Measurements from ENCODE around the gene C10orf143. TPM values are rescaled to one million over a fixed set of nuclear protein-coding genes. Genes with fewer than 3 reads are reported as not detected.

C10orf143 gene
- total RNA-seq, 4 donors from 2014 or later: 3.7 to 5.0 (median 4.3) TPM

GRCh38 chr10:130141038-130141437 is 30.4 kb upstream of the C10orf143 start:
- Histone ChIP-seq H3K27me3 (no peaks in the 10 kb centered on the region), H3K4me3 (no peak overlapping the region), H3K36me3 (peaks cover 5 to 20% (median 12%) of the 10 kb centered on the region in 4 donors), H3K27ac (replicated peaks in 1 of 4) (no peak overlapping the region), H3K4me1 (peaks cover 37 to 75% (median 64%) of the 10 kb centered on the region in 4 donors), H3K9me3 (no peaks in the 10 kb centered on the region)
- intact Hi-C loops (cut with DNase I): no loop called here
- no peak for DNase-seq (ENCODE audit: extremely low spot score)
- WGBS: 85% methylated on average over 4 of the region's 4 CpGs
- TF ChIP-seq POLR2A (IDR thresholded peaks at IDR 0.05; ENCODE audit: low read depth) (no peak), CTCF (IDR thresholded peaks at IDR 0.05) (no peak), POLR2AphosphoS5 (IDR thresholded peaks at IDR 0.05) (no peak), EP300 (IDR thresholded peaks at IDR 0.05) (no peak)

GRCh38 chr10:130140425-130140824 is 29.8 kb upstream of the C10orf143 start:
- Histone ChIP-seq H3K36me3 (peaks cover 0 to 14% (median 6%) of the 10 kb centered on the region in 4 donors), H3K9me3 (no peaks in the 10 kb centered on the region), H3K27me3 (no peaks in the 10 kb centered on the region), H3K4me1 (peaks cover 37 to 77% (median 70%) of the 10 kb centered on the region in 4 donors), H3K4me3 (no peak overlapping the region), H3K27ac (replicated peaks in 1 of 4) (no peak overlapping the region)
- 98% methylated on average over 1 of the region's 1 CpG for WGBS
- intact Hi-C loops (cut with DNase I): no loop called here
- DNase-seq (ENCODE audit: extremely low spot score): no peak
- no peak for TF ChIP-seq EP300 (IDR thresholded peaks at IDR 0.05)
- no peak for TF ChIP-seq POLR2AphosphoS5 (IDR thresholded peaks at IDR 0.05)
- no peak for TF ChIP-seq CTCF (IDR thresholded peaks at IDR 0.05)
- TF ChIP-seq POLR2A (IDR thresholded peaks at IDR 0.05; ENCODE audit: low read depth): no peak

GRCh38 chr10:130138479-130138866 is 27.8 kb upstream of the C10orf143 start:
- TF ChIP-seq POLR2AphosphoS5 (IDR thresholded peaks at IDR 0.05): no peak
- no peaks in the 10 kb centered on the region for H3K9me3 ChIP-seq
- peaks cover 0 to 10% (median 5%) of the 10 kb centered on the region in 4 donors for H3K36me3 ChIP-seq
- no peaks in the 10 kb centered on the region for H3K27me3 ChIP-seq
- H3K4me1 ChIP-seq: peaks cover 36 to 74% (median 69%) of the 10 kb centered on the region in 4 donors
- 76% methylated on average over 3 of the region's 3 CpGs for WGBS
- H3K4me3 ChIP-seq: no peak overlapping the region
- no peak overlapping the region for H3K27ac ChIP-seq (replicated peaks in 1 of 4)
- intact Hi-C loops (cut with DNase I): no loop called here
- no peak for DNase-seq (ENCODE audit: extremely low spot score)

GRCh38 chr10:130137659-130138478 is 27.2 kb upstream of the C10orf143 start:
- no peak for DNase-seq (ENCODE audit: extremely low spot score)
- peak overlapping the region; percentile 87 to 100 (median 93) for H3K4me3 ChIP-seq
- H3K27ac ChIP-seq (replicated peaks in 1 of 4): no peak overlapping the region
- intact Hi-C loops (cut with DNase I): loop anchor here (2.0 kb wide), 1 partner anchor 27 kb away; the partner anchor contains the start of gene C10orf143
- H3K9me3 ChIP-seq: no peaks in the 10 kb centered on the region
- peaks cover 30 to 68% (median 66%) of the 10 kb centered on the region in 4 donors for H3K4me1 ChIP-seq
- 89% methylated on average over 28 of the region's 28 CpGs for WGBS
- no peak for TF ChIP-seq POLR2AphosphoS5 (IDR thresholded peaks at IDR 0.05)
- TF ChIP-seq CTCF (IDR thresholded peaks at IDR 0.05): no peak
- TF ChIP-seq POLR2A (IDR thresholded peaks at IDR 0.05; ENCODE audit: low read depth): no peak
- no peak for TF ChIP-seq EP300 (IDR thresholded peaks at IDR 0.05)
- H3K27me3 ChIP-seq: no peaks in the 10 kb centered on the region
- peaks cover 0 to 10% (median 4%) of the 10 kb centered on the region in 4 donors for H3K36me3 ChIP-seq

- H3K27ac ChIP-seq (replicated peaks in 1 of 4): peak overlapping the region; percentile 83 to 89 (median 86)
- WGBS: 3% methylated on average over 10 of the region's 10 CpGs
- H3K27me3 ChIP-seq: no peaks in the 10 kb centered on the region
- H3K4me1 ChIP-seq: peaks cover 29 to 60% (median 58%) of the 10 kb centered on the region in 4 donors
- DNase-seq (ENCODE audit: extremely low spot score): no peak
- intact Hi-C loops (cut with DNase I): loop anchor here (2.0 kb wide), 1 partner anchor 26 kb away; the partner anchor contains the start of gene C10orf143
- H3K4me3 ChIP-seq: peak overlapping the region; percentile 87 to 100 (median 93)
- H3K36me3 ChIP-seq: peaks cover 0 to 6% (median 1%) of the 10 kb centered on the region in 4 donors
- H3K9me3 ChIP-seq: no peaks in the 10 kb centered on the region
- TF ChIP-seq EP300 (IDR thresholded peaks at IDR 0.05) (no peak), POLR2AphosphoS5 (IDR thresholded peaks at IDR 0.05) (no peak), POLR2A (IDR thresholded peaks at IDR 0.05; ENCODE audit: low read depth) (no peak), CTCF (IDR thresholded peaks at IDR 0.05) (no peak)
Observed at GRCh38 chr10:130137090-130137448, 26.4 kb upstream of the C10orf143 start.
